Uterus (tissue), 4 donors: Measurements from ENCODE around the gene SMIM14. TPM values are rescaled to one million over a fixed set of nuclear protein-coding genes. Genes with fewer than 3 reads are reported as not detected.
"Not testable (repeated sequence)": the region's sequence is repeated elsewhere in the genome, so short reads cannot be mapped to it uniquely, and the experiment has no call there.

Experiments
- DNase-seq, 2 donors: peaks; one replicate each; pipeline ENCODE4 v3.0.0-alpha.2; 2019 to 2020
- H3K27ac ChIP-seq, 2 donors: fragments of 200-600 bp; sonication (generic); 1 replicate in 1 of 2; 2 replicates in 1 of 2; pipeline ENCODE4 v1.5.1; 2016 to 2018
- H3K27me3 ChIP-seq, 2 donors: fragments of 200-600 bp; sonication (generic); one replicate each; pipeline ENCODE4 v1.5.1; 2018 to 2019; ENCODE audit warnings: control low read depth in 1 of 2
- H3K36me3 ChIP-seq, 2 donors: fragments of 200-600 bp; sonication (generic); one replicate each; pipeline ENCODE4 v1.5.1; 2019; ENCODE audit warnings: control low read depth in 1 of 2
- H3K4me1 ChIP-seq, 2 donors: fragments of 200-600 bp; sonication (generic); one replicate each; pipeline ENCODE4 v1.5.1; 2018 to 2019; ENCODE audit warnings: control low read depth in 1 of 2
- H3K4me3 ChIP-seq, 2 donors: fragments of 200-600 bp; sonication (generic); 1 replicate in 1 of 2; 2 replicates in 1 of 2; pipeline ENCODE4 v1.5.1; 2018 to 2019; ENCODE audit warnings: mild to moderate bottlenecking in 1 of 2
- H3K9me3 ChIP-seq, 2 donors: fragments of 200-600 bp; sonication (generic); one replicate each; pipeline ENCODE4 v1.5.1; 2019; ENCODE audit warnings: control low read depth in 1 of 2
- POLR2A ChIP-seq, 2 donors: fragments of 450-650 bp; IDR thresholded peaks; one replicate each; pipeline ENCODE4 v1.6.1; 2016; ENCODE audit warnings: antibody characterized with exemption in 2 of 2, mild to moderate bottlenecking in 1 of 2, moderate library complexity in 1 of 2
- intact Hi-C: fragments of 100-400 bp; cut with DNase I; formaldehyde crosslinking; loops from one replicate; pipeline ENCODE4 v1.15.1; 2023; ENCODE audit warnings: low total_unique reads
- total RNA-seq, 4 donors: library from RNA; depleted of rRNA in 3 of 4; stranded (reverse); fragments of >200 nt in 3 of 4; gene quantifications; one replicate each; pipeline versions ENCODE4 v1.1.0 to v1.2.4, GENCODE V29; 2014 to 2023
- TF ChIP-seq, protein P1 (sequence below), 4 experiments: fragments of 200-600 bp in 2 of 4; fragments of 450-650 bp in 2 of 4; sonication (generic) in 2 of 4; IDR thresholded peaks; one replicate each; pipeline ENCODE4 v1.5.1; 2016 to 2019; ENCODE audit warnings: antibody characterized with exemption in 4 of 4, mild to moderate bottlenecking in 2 of 4, moderate library complexity in 1 of 4
- donor health status: DM: yes; HTN: yes; CAD: no.

The SMIM14 gene
- total RNA-seq, 4 donors from 2014 or later, result 21.3 to 53.2 (median 35.3) TPM

- DNase-seq, result no peak
- H3K36me3 ChIP-seq, result no peaks in the 10 kb centered on the region
- no peak overlapping the region for H3K27ac ChIP-seq
- H3K4me1 ChIP-seq, result no peaks in the 10 kb centered on the region
- no peaks in the 10 kb centered on the region for H3K9me3 ChIP-seq
- no peak overlapping the region for H3K4me3 ChIP-seq
- intact Hi-C loops, result no loop called here
- TF ChIP-seq POLR2A (IDR thresholded peaks at IDR 0.05), result no peak
- TF ChIP-seq, protein P1, sequence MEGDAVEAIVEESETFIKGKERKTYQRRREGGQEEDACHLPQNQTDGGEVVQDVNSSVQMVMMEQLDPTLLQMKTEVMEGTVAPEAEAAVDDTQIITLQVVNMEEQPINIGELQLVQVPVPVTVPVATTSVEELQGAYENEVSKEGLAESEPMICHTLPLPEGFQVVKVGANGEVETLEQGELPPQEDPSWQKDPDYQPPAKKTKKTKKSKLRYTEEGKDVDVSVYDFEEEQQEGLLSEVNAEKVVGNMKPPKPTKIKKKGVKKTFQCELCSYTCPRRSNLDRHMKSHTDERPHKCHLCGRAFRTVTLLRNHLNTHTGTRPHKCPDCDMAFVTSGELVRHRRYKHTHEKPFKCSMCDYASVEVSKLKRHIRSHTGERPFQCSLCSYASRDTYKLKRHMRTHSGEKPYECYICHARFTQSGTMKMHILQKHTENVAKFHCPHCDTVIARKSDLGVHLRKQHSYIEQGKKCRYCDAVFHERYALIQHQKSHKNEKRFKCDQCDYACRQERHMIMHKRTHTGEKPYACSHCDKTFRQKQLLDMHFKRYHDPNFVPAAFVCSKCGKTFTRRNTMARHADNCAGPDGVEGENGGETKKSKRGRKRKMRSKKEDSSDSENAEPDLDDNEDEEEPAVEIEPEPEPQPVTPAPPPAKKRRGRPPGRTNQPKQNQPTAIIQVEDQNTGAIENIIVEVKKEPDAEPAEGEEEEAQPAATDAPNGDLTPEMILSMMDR (IDR thresholded peaks at IDR 0.05), result no peak
- no peaks in the 10 kb centered on the region for H3K27me3 ChIP-seq
These were observed 21.4 kb upstream of the SMIM14 start for GRCh38 chr4:39660045-39660444.

DNA sequence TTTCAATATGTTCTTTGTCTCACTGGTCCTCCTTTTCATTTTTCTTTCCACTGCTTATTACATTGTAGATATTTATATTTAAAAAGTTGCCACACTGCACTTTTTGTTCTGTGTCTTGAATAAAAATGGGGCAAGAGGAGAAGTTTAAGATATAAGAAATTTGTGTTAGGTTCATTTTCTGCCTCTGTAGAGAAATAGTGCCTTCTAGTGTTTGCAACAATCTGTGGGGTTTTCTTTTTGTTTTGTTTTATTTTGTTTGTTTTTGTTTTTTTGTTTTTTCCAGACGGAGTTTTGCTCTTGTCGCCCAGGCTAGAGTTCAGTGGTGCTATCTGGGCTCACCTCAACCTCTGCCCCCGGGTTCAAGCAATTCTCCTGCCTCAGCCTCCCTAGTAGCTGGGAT is 20.1 kb upstream of the SMIM14 start:
- intact Hi-C loops, result no loop called here
- no peaks in the 10 kb centered on the region for H3K36me3 ChIP-seq
- no peak overlapping the region for H3K4me3 ChIP-seq
- H3K27me3 ChIP-seq, result no peaks in the 10 kb centered on the region
- no peak for TF ChIP-seq POLR2A (IDR thresholded peaks at IDR 0.05)
- TF ChIP-seq, protein P1 (IDR thresholded peaks at IDR 0.05), result no peak
- H3K27ac ChIP-seq, result no peak overlapping the region
- no peak for DNase-seq
- no peaks in the 10 kb centered on the region for H3K9me3 ChIP-seq
- H3K4me1 ChIP-seq, result no peaks in the 10 kb centered on the region

DNA sequence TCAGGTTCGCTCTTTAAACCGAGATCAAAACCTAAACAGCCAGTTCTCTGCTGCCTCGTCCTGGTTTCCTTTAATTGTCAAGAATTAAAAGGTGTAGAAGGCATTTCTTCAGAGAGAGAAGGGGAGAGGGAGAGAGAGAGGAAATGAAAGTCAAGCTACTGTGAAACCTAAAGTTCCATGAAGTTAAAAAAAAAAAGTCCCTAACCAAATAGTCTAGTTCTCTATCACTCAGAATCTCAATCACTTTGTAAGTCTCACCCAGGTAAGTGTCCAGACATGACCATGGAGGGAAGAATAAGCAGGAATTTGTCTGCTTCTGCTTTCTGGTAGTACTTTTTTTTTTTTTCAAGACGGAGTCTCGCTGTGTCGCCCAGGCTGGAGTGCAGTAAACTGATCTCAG is 18.8 kb upstream of the SMIM14 start:
- intact Hi-C loops, result no loop called here
- no peak for DNase-seq

GRCh38 chr4:39656638-39657037 is 18.0 kb upstream of the SMIM14 start:
- H3K4me3 ChIP-seq, H3K9me3 ChIP-seq, DNase-seq, H3K4me1 ChIP-seq, H3K27me3 ChIP-seq, H3K36me3 ChIP-seq, intact Hi-C loops, H3K27ac ChIP-seq: not testable (repeated sequence)

More for the DNA sequence above, 18.8 kb upstream of the SMIM14 start:
- Histone ChIP-seq H3K36me3 (no peaks in the 10 kb centered on the region), H3K9me3 (no peaks in the 10 kb centered on the region), H3K27ac (no peak overlapping the region), H3K27me3 (no peaks in the 10 kb centered on the region), H3K4me1 (no peaks in the 10 kb centered on the region), H3K4me3 (no peak overlapping the region)
- TF ChIP-seq, protein P1 (IDR thresholded peaks at IDR 0.05), result no peak
- no peak for TF ChIP-seq POLR2A (IDR thresholded peaks at IDR 0.05)

GRCh38 chr4:39655876-39656275 is 17.2 kb upstream of the SMIM14 start:
- Histone ChIP-seq H3K4me3 (no peak overlapping the region), H3K27me3 (no peaks in the 10 kb centered on the region), H3K36me3 (no peaks in the 10 kb centered on the region), H3K9me3 (no peaks in the 10 kb centered on the region), H3K27ac (no peak overlapping the region), H3K4me1 (no peaks in the 10 kb centered on the region)
- TF ChIP-seq POLR2A (IDR thresholded peaks at IDR 0.05), result no peak
- intact Hi-C loops, result no loop called here
- peak; percentile 22 to 42 for DNase-seq

DNA sequence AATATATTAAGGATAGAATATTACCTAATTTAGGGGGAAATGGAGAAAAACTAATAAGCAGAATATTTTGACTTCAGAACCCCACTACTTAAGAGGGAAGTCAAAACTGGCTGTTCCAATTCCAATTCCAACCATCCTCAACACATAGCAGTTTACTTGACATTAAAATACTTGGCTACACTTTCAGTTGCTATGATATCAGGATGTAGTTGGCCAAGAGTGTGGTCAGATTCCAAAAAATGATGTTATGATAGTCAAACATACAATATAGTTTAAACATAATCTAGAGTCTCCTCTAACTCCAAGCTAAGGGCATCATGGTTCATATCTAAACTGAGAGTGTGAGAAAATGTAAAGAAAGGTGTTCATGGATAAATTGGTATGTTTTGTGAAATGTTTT is 16.5 kb upstream of the SMIM14 start:
- H3K27ac ChIP-seq, result peak overlapping the region in 1 of 2 donors; percentile 39
- H3K27me3 ChIP-seq, result no peaks in the 10 kb centered on the region
- no peaks in the 10 kb centered on the region for H3K9me3 ChIP-seq
- no peak for DNase-seq
- H3K36me3 ChIP-seq, result no peaks in the 10 kb centered on the region
- intact Hi-C loops, result no loop called here
- TF ChIP-seq POLR2A (IDR thresholded peaks at IDR 0.05), result no peak
- TF ChIP-seq, protein P1 (IDR thresholded peaks at IDR 0.05), result no peak
- H3K4me1 ChIP-seq, result no peaks in the 10 kb centered on the region
- no peak overlapping the region for H3K4me3 ChIP-seq

- H3K4me1 ChIP-seq, DNase-seq, H3K27ac ChIP-seq, intact Hi-C loops, H3K4me3 ChIP-seq, H3K9me3 ChIP-seq, H3K27me3 ChIP-seq, H3K36me3 ChIP-seq: not testable (repeated sequence)
These were observed 12.9 kb upstream of the SMIM14 start for GRCh38 chr4:39651586-39651985.
